ENCODE measurements around the gene CPAMD8.
"Not testable (repeated sequence)": the region's sequence is repeated elsewhere in the genome, so short reads cannot be mapped to it uniquely, and the experiment has no call there.

DNA sequence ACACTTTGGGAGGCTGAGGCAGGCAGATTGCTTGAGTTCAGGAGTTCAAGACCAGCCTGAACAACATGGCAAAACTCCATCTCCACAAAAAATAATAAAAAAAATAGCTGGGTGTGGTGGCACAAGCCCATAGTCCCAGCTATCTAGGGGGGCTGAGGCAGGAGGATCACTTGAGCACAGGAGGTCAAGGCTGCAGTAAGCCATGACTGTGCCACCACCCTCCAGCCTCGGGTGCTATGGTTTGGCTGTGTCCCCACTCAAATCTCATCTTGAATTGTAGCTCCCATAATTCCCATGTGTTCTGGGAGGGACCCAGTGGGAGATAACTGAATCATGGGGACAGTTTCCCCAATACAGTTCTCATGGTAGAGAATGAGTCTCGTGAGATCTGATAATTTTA is 44.0 kb downstream of the CPAMD8 start:
- TF ChIP-seq POLR2A (IDR thresholded peaks at IDR 0.05; ENCODE audit: low read depth, low read length); JUN (IDR thresholded peaks at IDR 0.05; ENCODE audit: borderline replicate concordance, insufficient read depth, insufficient read length, low read depth); POLR2AphosphoS5 (IDR thresholded peaks at IDR 0.05; ENCODE audit: insufficient read depth, low read depth, low read length): not testable (repeated sequence)
- TF ChIP-seq, protein P1, sequence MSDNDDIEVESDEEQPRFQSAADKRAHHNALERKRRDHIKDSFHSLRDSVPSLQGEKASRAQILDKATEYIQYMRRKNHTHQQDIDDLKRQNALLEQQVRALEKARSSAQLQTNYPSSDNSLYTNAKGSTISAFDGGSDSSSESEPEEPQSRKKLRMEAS (IDR thresholded peaks at IDR 0.05; ENCODE audit: insufficient read depth, insufficient read length), result not testable (repeated sequence)
- TF ChIP-seq, protein P2, sequence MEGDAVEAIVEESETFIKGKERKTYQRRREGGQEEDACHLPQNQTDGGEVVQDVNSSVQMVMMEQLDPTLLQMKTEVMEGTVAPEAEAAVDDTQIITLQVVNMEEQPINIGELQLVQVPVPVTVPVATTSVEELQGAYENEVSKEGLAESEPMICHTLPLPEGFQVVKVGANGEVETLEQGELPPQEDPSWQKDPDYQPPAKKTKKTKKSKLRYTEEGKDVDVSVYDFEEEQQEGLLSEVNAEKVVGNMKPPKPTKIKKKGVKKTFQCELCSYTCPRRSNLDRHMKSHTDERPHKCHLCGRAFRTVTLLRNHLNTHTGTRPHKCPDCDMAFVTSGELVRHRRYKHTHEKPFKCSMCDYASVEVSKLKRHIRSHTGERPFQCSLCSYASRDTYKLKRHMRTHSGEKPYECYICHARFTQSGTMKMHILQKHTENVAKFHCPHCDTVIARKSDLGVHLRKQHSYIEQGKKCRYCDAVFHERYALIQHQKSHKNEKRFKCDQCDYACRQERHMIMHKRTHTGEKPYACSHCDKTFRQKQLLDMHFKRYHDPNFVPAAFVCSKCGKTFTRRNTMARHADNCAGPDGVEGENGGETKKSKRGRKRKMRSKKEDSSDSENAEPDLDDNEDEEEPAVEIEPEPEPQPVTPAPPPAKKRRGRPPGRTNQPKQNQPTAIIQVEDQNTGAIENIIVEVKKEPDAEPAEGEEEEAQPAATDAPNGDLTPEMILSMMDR (IDR thresholded peaks at IDR 0.05; ENCODE audit: extremely low read depth in 1 of 2, insufficient read depth in 1 of 2, low read depth in 1 of 2, low read length in 2 of 2), result not testable (repeated sequence)

All from endothelial cell of umbilical vein (primary cell).